Keratinocyte (primary cell): ENCODE data around the gene MED14. TPM values are rescaled to one million over a fixed set of nuclear protein-coding genes. Genes with fewer than 3 reads are reported as not detected.

ENCODE experiments used
- DNase-seq: peaks from one replicate; pipeline ENCODE4 v3.0.0-alpha.2; 2011; ENCODE audit warnings: low read depth, missing footprints, low spot score
- FAIRE-seq: peaks from 2 replicates; lab custom pipeline; 2011; peaks lifted over from hg19 to GRCh38; lab: Jason Lieb, UNC
- H2AFZ ChIP-seq: 2 replicates; pipeline ENCODE4 v1.6.0; 2012; ENCODE audit warnings: low read length, control low read depth, inconsistent platforms; ENCODE audit not compliant: control insufficient read depth
- H3K27ac ChIP-seq: 2 replicates; pipeline ENCODE4 v1.5.1; 2011; ENCODE audit warnings: low read length; ENCODE audit not compliant: control insufficient read depth, insufficient read depth
- H3K27me3 ChIP-seq: 3 replicates; pipeline ENCODE4 v1.6.0; 2011; ENCODE audit warnings: low read length; ENCODE audit not compliant: control insufficient read depth, insufficient read depth; ENCODE audit errors: extremely low read depth
- H3K36me3 ChIP-seq, 2 experiments: 2 replicates in 1 of 2; 3 replicates in 1 of 2; pipeline ENCODE4 v1.5.1; 2011; ENCODE audit warnings: low read length in 2 of 2, mild to moderate bottlenecking in 1 of 2; ENCODE audit not compliant: control insufficient read depth in 2 of 2, insufficient read depth in 2 of 2; ENCODE audit errors: extremely low read depth in 1 of 2
- H3K4me1 ChIP-seq: 3 replicates; pipeline ENCODE4 v1.5.1; 2011; ENCODE audit warnings: low read length; ENCODE audit not compliant: control insufficient read depth, insufficient read depth; ENCODE audit errors: extremely low read depth
- H3K4me2 ChIP-seq: 3 replicates; pipeline ENCODE4 v1.6.0; 2011; ENCODE audit warnings: low read depth, low read length; ENCODE audit not compliant: control insufficient read depth, insufficient read depth; ENCODE audit errors: extremely low read depth
- H3K4me3 ChIP-seq, 3 experiments: fragments of 200-600 bp in 1 of 3; sonication (generic) in 1 of 3; 2 replicates in 2 of 3; 3 replicates in 1 of 3; pipeline ENCODE4 v1.5.1; 2011 to 2016; ENCODE audit warnings: low read length in 3 of 3, mild to moderate bottlenecking in 3 of 3, control low read depth in 2 of 3, inconsistent platforms in 1 of 3, low read depth in 1 of 3, mixed read lengths in 1 of 3, mixed run types in 1 of 3, moderate library complexity in 1 of 3; ENCODE audit not compliant: control insufficient read depth in 2 of 3, insufficient read depth in 2 of 3; ENCODE audit errors: extremely low read depth in 1 of 3
- H3K79me2 ChIP-seq: 2 replicates; pipeline ENCODE4 v1.6.0; 2012; ENCODE audit warnings: low read length; ENCODE audit not compliant: control insufficient read depth, insufficient read depth
- H3K9ac ChIP-seq: 3 replicates; pipeline ENCODE4 v1.6.0; 2011; ENCODE audit warnings: low read length; ENCODE audit not compliant: control insufficient read depth, insufficient read depth; ENCODE audit errors: extremely low read depth
- H3K9me1 ChIP-seq: 3 replicates; pipeline ENCODE4 v1.6.0; 2011; ENCODE audit warnings: low read length; ENCODE audit not compliant: control insufficient read depth, insufficient read depth; ENCODE audit errors: extremely low read depth
- H3K9me3 ChIP-seq: 2 replicates; pipeline ENCODE4 v1.5.1; 2012; ENCODE audit warnings: low read depth, low read length; ENCODE audit not compliant: control insufficient read depth
- H4K20me1 ChIP-seq: 3 replicates; pipeline ENCODE4 v1.6.0; 2011; ENCODE audit warnings: low read length; ENCODE audit not compliant: control insufficient read depth, insufficient read depth; ENCODE audit errors: extremely low read depth
- CTCF ChIP-seq, 3 experiments: IDR thresholded peaks in 1 of 3; conservative IDR thresholded peaks in 1 of 3; optimal IDR thresholded peaks in 1 of 3; 2 replicates in 2 of 3; 3 replicates in 1 of 3; pipeline versions ENCODE3 to v1.5.1; 2011; ENCODE audit warnings: low read length in 3 of 3, mild to moderate bottlenecking in 3 of 3, moderate library complexity in 2 of 3, control low read depth in 1 of 3, inconsistent platforms in 1 of 3; ENCODE audit not compliant: insufficient read depth in 2 of 3; ENCODE audit errors: extremely low read depth in 1 of 3
- EZH2 ChIP-seq: IDR thresholded peaks from one replicate; pipeline ENCODE4 v1.6.1; 2012; ENCODE audit warnings: inconsistent platforms, mild to moderate bottlenecking, low read length, moderate library complexity
- dilution Hi-C: fragments of 300-500 bp; cut with MboI; formaldehyde crosslinking; loops from one replicate; pipeline ENCODE4 v1.7.0; 2020; ENCODE audit warnings: low sequenced_read_pairs; ENCODE audit not compliant: extremely low pct_ligation_motif_present
- polyA plus RNA-seq, 5 experiments: library from polyadenylated mRNA; depleted of rRNA in 3 of 5; stranded (reverse) in 3 of 5; stranded (forward) in 1 of 5; unstranded in 1 of 5; fragments of >200 nt; gene quantifications; 1 replicate in 1 of 5; 2 replicates in 3 of 5; 3 replicates in 1 of 5; pipeline versions ENCODE4 v1.2.1 to v1.2.3, GENCODE V29; 2011 to 2012; ENCODE audit warnings: missing spikeins in 2 of 5, low read depth in 1 of 5, low replicate concordance in 1 of 5

MED14 gene
- polyA plus RNA-seq, 1 donor (not counting 4 experiments of a cell fraction or from before 2014, with no cell fraction given) = 25.9 TPM

- Histone ChIP-seq H3K27me3 (no peaks in the 10 kb centered on the region), H3K4me1 (no peaks in the 10 kb centered on the region), H2AFZ (no peak overlapping the region), H3K9me1 (no peaks in the 10 kb centered on the region), H3K9me3 (no peaks in the 10 kb centered on the region), H3K79me2 (peaks cover 30% of the 10 kb centered on the region), H3K4me2 (no peak overlapping the region), H3K9ac (no peak overlapping the region), H3K4me3 (no peak overlapping the region), H3K36me3 (peaks cover 0 to 2% of the 10 kb centered on the region in 2 experiments), H4K20me1 (peaks cover 3% of the 10 kb centered on the region), H3K27ac (no peak overlapping the region)
- no peak for TF ChIP-seq EZH2
- TF ChIP-seq CTCF (optimal IDR thresholded peaks at IDR 0.05 in 1 of 3, IDR thresholded peaks at IDR 0.05 in 1 of 3, conservative IDR thresholded peaks at IDR 0.05 in 1 of 3; ENCODE audit: extremely low read depth in 1 of 3, insufficient read depth in 2 of 3, low read length in 3 of 3) = no peak
- DNase-seq = no peak
- FAIRE-seq = no peak
- dilution Hi-C loops = no loop called here
Observed at GRCh38 chrX:40727093-40727492, 8.2 kb downstream of the MED14 start.

GRCh38 chrX:40722930-40723329, 12.4 kb downstream of the MED14 start:
- dilution Hi-C loops = no loop called here
- Histone ChIP-seq H3K4me1 (peaks cover 12% of the 10 kb centered on the region), H3K79me2 (peaks cover 27% of the 10 kb centered on the region), H3K9ac (no peak overlapping the region), H4K20me1 (no peaks in the 10 kb centered on the region), H3K9me1 (no peaks in the 10 kb centered on the region), H3K27ac (no peak overlapping the region), H3K36me3 (peaks cover 0 to 5% of the 10 kb centered on the region in 2 experiments), H2AFZ (no peak overlapping the region), H3K4me3 (no peak overlapping the region), H3K27me3 (no peaks in the 10 kb centered on the region), H3K4me2 (no peak overlapping the region), H3K9me3 (no peaks in the 10 kb centered on the region)
- FAIRE-seq (no peak), DNase-seq (no peak)
- no peak for TF ChIP-seq CTCF (optimal IDR thresholded peaks at IDR 0.05 in 1 of 3, IDR thresholded peaks at IDR 0.05 in 1 of 3, conservative IDR thresholded peaks at IDR 0.05 in 1 of 3; ENCODE audit: extremely low read depth in 1 of 3, insufficient read depth in 2 of 3, low read length in 3 of 3)
- no peak for TF ChIP-seq EZH2
